HEK293T (cell line): Measurements from ENCODE around the gene FGF2.

Source experiments
- ARNT ChIP-seq: fragments of 450-650 bp; IDR thresholded peaks from 2 replicates; pipeline ENCODE4 v1.6.1; 2017; ENCODE audit warnings: mild to moderate bottlenecking
- BHLHE40 ChIP-seq: fragments of 450-650 bp; IDR thresholded peaks from 2 replicates; pipeline ENCODE4 v1.6.1; 2016; ENCODE audit warnings: mild to moderate bottlenecking, moderate library complexity, borderline replicate concordance
- CTBP1 ChIP-seq: fragments of 450-650 bp; IDR thresholded peaks from 2 replicates; pipeline ENCODE4 v1.6.1; 2016; ENCODE audit warnings: borderline replicate concordance
- FOXA1 ChIP-seq: fragments of 450-650 bp; IDR thresholded peaks from 2 replicates; pipeline ENCODE4 v1.6.1; 2016; ENCODE audit warnings: mild to moderate bottlenecking
- FOXK2 ChIP-seq: fragments of 450-650 bp; IDR thresholded peaks from 2 replicates; pipeline ENCODE4 v1.6.1; 2016; ENCODE audit warnings: mild to moderate bottlenecking
- FOXM1 ChIP-seq: fragments of 450-650 bp; IDR thresholded peaks from 2 replicates; pipeline ENCODE4 v1.6.1; 2017; ENCODE audit warnings: mild to moderate bottlenecking, borderline replicate concordance
- HDGF ChIP-seq: fragments of 450-650 bp; IDR thresholded peaks from 2 replicates; pipeline ENCODE4 v1.6.1; 2017; ENCODE audit warnings: antibody characterized with exemption, borderline replicate concordance
- L3MBTL2 ChIP-seq: fragments of 450-650 bp; conservative IDR thresholded peaks from 2 replicates; pipeline ENCODE4 v1.6.1; 2016; ENCODE audit warnings: mild to moderate bottlenecking
- NFRKB ChIP-seq: fragments of 450-650 bp; IDR thresholded peaks from 2 replicates; pipeline ENCODE4 v1.6.1; 2016; ENCODE audit warnings: mild to moderate bottlenecking, moderate library complexity
- SP1 ChIP-seq: fragments of 450-650 bp; IDR thresholded peaks from 2 replicates; pipeline ENCODE4 v1.6.1; 2017
- SUZ12 ChIP-seq: fragments of 450-650 bp; IDR thresholded peaks from 2 replicates; pipeline ENCODE4 v1.6.1; 2016; ENCODE audit warnings: mild to moderate bottlenecking
- TARDBP ChIP-seq: fragments of 450-650 bp; IDR thresholded peaks from 2 replicates; pipeline ENCODE4 v1.6.1; 2016
- ZNF384 ChIP-seq: fragments of 450-650 bp; IDR thresholded peaks from 2 replicates; pipeline ENCODE4 v1.6.1; 2016
- TF ChIP-seq, protein P1 (sequence below): fragments of 450-650 bp; IDR thresholded peaks from 2 replicates; pipeline ENCODE4 v1.6.1; 2016

DNA sequence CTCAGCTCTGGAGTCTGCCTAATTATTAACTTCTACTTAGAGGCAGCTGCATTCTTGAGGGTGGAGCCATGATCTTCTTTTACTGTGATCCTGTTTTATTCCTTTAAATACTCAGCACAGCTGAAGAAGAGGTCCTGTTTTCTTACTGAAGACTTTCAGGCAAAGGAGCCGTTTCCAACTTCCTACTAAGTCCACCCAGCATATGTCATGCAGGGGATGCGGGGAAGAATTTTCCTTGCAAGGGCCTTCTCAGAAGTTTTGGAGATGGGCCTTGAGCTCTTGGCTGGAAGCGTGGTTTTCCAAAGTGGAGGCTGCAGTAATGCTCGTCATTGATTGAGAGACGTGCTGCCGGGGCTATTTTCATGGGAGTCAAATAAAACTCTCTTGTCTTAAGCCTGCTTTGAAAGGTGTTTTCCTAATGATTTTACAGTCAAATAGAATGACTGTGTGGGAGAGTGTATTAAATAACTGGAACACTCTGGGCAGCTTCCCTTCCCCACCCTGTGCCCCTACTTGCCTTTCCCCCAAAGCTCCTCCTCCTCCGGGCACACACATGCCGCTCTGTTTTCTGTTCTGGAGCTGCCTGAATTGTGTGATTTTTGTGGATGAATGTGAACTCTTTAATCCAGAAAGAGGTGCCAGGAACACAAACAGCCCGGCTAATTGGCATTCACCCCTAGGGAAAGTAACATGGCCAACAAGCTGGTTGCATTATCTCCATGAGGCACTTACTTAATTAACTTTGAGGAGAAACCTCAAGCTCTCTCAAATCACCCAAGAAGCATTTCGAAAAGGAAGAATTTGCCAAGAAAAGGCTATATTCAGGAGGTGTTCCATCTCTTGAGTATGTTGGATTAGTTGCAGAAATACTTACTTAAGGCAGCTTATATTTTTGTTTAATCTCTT is 28.1 kb downstream of the FGF2 start:
- TF ChIP-seq SP1 (no peak), L3MBTL2 (no peak), FOXA1 (no peak), SUZ12 (no peak), FOXM1 (no peak), BHLHE40 (no peak), ZNF384 (no peak), FOXK2 (no peak), NFRKB (no peak), ARNT (no peak), TARDBP (no peak), CTBP1 (no peak), HDGF (no peak)
- TF ChIP-seq, protein P1, sequence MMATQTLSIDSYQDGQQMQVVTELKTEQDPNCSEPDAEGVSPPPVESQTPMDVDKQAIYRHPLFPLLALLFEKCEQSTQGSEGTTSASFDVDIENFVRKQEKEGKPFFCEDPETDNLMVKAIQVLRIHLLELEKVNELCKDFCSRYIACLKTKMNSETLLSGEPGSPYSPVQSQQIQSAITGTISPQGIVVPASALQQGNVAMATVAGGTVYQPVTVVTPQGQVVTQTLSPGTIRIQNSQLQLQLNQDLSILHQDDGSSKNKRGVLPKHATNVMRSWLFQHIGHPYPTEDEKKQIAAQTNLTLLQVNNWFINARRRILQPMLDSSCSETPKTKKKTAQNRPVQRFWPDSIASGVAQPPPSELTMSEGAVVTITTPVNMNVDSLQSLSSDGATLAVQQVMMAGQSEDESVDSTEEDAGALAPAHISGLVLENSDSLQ = no peak
